IMR-90 (cell line): ENCODE results near the gene SLC48A1. TPM values are rescaled to one million over a fixed set of nuclear protein-coding genes. Genes with fewer than 3 reads are reported as not detected.

Source experiments
- ATAC-seq: fragments of 200-7000 bp; cut with Tn5 transposase; 2 replicates; pipeline ENCODE4 v1.9.1; 2020; ENCODE audit warnings: low read depth, mild to moderate bottlenecking, moderate library complexity
- BruUV-seq: library from RNA; stranded (reverse); fragments of 400-500 nt; replicated peaks from 2 replicates; lab custom pipeline; 2021; lab: Mats Ljungman, UMichigan
- CTCF ChIA-PET: fragments of 300-600 bp; formaldehyde crosslinking; extraction: SDS; loops from one replicate; lab custom pipeline; 2021; ENCODE audit warnings: antibody characterized with exemption; lab: Yijun Ruan, JAX
- POLR2A ChIA-PET: fragments of 300-600 bp; sonication (Branson Sonifier 250); formaldehyde crosslinking; loops from one replicate; lab custom pipeline; 2022; ENCODE audit warnings: antibody characterized with exemption; ENCODE audit not compliant: unreplicated experiment; lab: Charles Lee
- DNase-seq: peaks from one replicate; pipeline ENCODE4 v3.0.0; 2013
- H2AFZ ChIP-seq: replicated peaks from 2 replicates; pipeline ENCODE3; 2013; ENCODE audit warnings: low read length, mild to moderate bottlenecking; ENCODE audit not compliant: poor library complexity
- H2AK5ac ChIP-seq: 2 replicates; pipeline ENCODE4 v1.6.1; 2013; ENCODE audit warnings: low read depth, low read length, inconsistent platforms
- H2AK9ac ChIP-seq: replicated peaks from 2 replicates; pipeline ENCODE3; 2013; ENCODE audit warnings: mild to moderate bottlenecking, low read depth, low read length, moderate library complexity; ENCODE audit not compliant: poor library complexity
- H2BK120ac ChIP-seq: 2 replicates; pipeline ENCODE4 v1.6.1; 2013; ENCODE audit warnings: low read depth, low read length, inconsistent platforms
- H2BK15ac ChIP-seq: 3 replicates; pipeline ENCODE4 v1.6.1; 2013; ENCODE audit warnings: low read depth, low read length, inconsistent platforms
- H2BK20ac ChIP-seq: 2 replicates; pipeline ENCODE4 v1.6.1; 2013; ENCODE audit warnings: low read depth, mild to moderate bottlenecking, inconsistent platforms, low read length, moderate library complexity
- H2BK5ac ChIP-seq: 2 replicates; pipeline ENCODE4 v1.6.1; 2013; ENCODE audit warnings: mild to moderate bottlenecking, low read depth, low read length, inconsistent platforms; ENCODE audit not compliant: poor library complexity, severe bottlenecking
- H3K14ac ChIP-seq: replicated peaks from 2 replicates; pipeline ENCODE4 v1.6.1; 2013; ENCODE audit warnings: low read depth, low read length, inconsistent platforms
- H3K18ac ChIP-seq: 2 replicates; pipeline ENCODE4 v1.6.1; 2013; ENCODE audit warnings: low read depth, low read length, control low read depth
- H3K23ac ChIP-seq: 2 replicates; pipeline ENCODE4 v1.6.1; 2013; ENCODE audit warnings: low read depth, low read length, inconsistent platforms
- H3K27ac ChIP-seq: 2 replicates; pipeline ENCODE4 v1.5.1; 2013; ENCODE audit warnings: mild to moderate bottlenecking, control low read depth, low read length; ENCODE audit not compliant: insufficient read depth
- H3K27me3 ChIP-seq: 2 replicates; pipeline ENCODE4 v1.6.1; 2013; ENCODE audit warnings: low read length; ENCODE audit not compliant: control insufficient read depth, insufficient read depth
- H3K36me3 ChIP-seq: 2 replicates; pipeline ENCODE4 v1.6.1; 2013; ENCODE audit warnings: low read length, mixed read lengths; ENCODE audit not compliant: control insufficient read depth, insufficient read depth
- H3K4ac ChIP-seq: 2 replicates; pipeline ENCODE4 v1.6.1; 2013; ENCODE audit warnings: low read depth, low read length, inconsistent platforms
- H3K4me1 ChIP-seq: 2 replicates; pipeline ENCODE4 v1.6.1; 2013; ENCODE audit warnings: low read length, mixed read lengths; ENCODE audit not compliant: control insufficient read depth, insufficient read depth
- H3K4me2 ChIP-seq: 2 replicates; pipeline ENCODE4 v1.6.1; 2013; ENCODE audit warnings: low read depth, mild to moderate bottlenecking, control low read depth, low read length, moderate library complexity
- H3K4me3 ChIP-seq: 2 replicates; pipeline ENCODE4 v1.5.1; 2013; ENCODE audit warnings: low read depth, mild to moderate bottlenecking, control low read depth, low read length, moderate library complexity; ENCODE audit not compliant: insufficient read depth
- H3K56ac ChIP-seq: 2 replicates; pipeline ENCODE4 v1.6.1; 2013; ENCODE audit warnings: low read length, inconsistent platforms; ENCODE audit not compliant: insufficient read depth; ENCODE audit errors: extremely low read depth
- H3K79me1 ChIP-seq, 2 experiments: 2 replicates each; pipeline ENCODE4 v1.6.1; 2013; ENCODE audit warnings: low read length in 2 of 2, inconsistent platforms in 1 of 2, low read depth in 1 of 2
- H3K9ac ChIP-seq: 2 replicates; pipeline ENCODE4 v1.6.1; 2013; ENCODE audit warnings: low read depth, low read length, control low read depth
- H3K9me1 ChIP-seq: 2 replicates; pipeline ENCODE4 v1.6.1; 2013; ENCODE audit warnings: low read length, inconsistent platforms; ENCODE audit not compliant: insufficient read depth
- H3K9me3 ChIP-seq: 2 replicates; pipeline ENCODE4 v1.6.1; 2013; ENCODE audit warnings: low read length; ENCODE audit not compliant: control insufficient read depth, insufficient read depth
- H4K20me1 ChIP-seq: 2 replicates; pipeline ENCODE4 v1.6.1; 2013; ENCODE audit warnings: low read length, inconsistent platforms; ENCODE audit not compliant: insufficient read depth
- H4K5ac ChIP-seq: 2 replicates; pipeline ENCODE4 v1.6.1; 2013; ENCODE audit warnings: mild to moderate bottlenecking, low read depth, low read length, control low read depth
- H4K8ac ChIP-seq, 2 experiments: 2 replicates each; pipeline ENCODE4 v1.6.1; 2013; ENCODE audit warnings: low read depth in 2 of 2, low read length in 2 of 2, control low read depth in 1 of 2, inconsistent platforms in 1 of 2
- H4K91ac ChIP-seq: 2 replicates; pipeline ENCODE4 v1.6.1; 2013; ENCODE audit warnings: low read depth, low read length, inconsistent platforms; ENCODE audit not compliant: insufficient read depth
- BHLHE40 ChIP-seq: fragments of 150-350 bp; IDR thresholded peaks from 2 replicates; pipeline ENCODE4 v1.6.1; 2016; ENCODE audit warnings: mild to moderate bottlenecking, low read depth, low read length
- CEBPB ChIP-seq: IDR thresholded peaks from 2 replicates; pipeline ENCODE4 v1.6.1; 2012; ENCODE audit warnings: low read depth, low read length, improper control_type of control experiment
- CHD1 ChIP-seq: IDR thresholded peaks from 2 replicates; pipeline ENCODE4 v1.6.1; 2012; ENCODE audit warnings: low read depth, low read length, improper control_type of control experiment
- CTCF ChIP-seq: conservative IDR thresholded peaks from 2 replicates; pipeline ENCODE4 v1.5.1; 2012; ENCODE audit warnings: mild to moderate bottlenecking, low read depth, low read length, improper control_type of control experiment
- FOS ChIP-seq: fragments of 150-350 bp; IDR thresholded peaks from 2 replicates; pipeline ENCODE4 v1.6.1; 2016; ENCODE audit warnings: low read depth, low read length
- MAZ ChIP-seq: IDR thresholded peaks from 2 replicates; pipeline ENCODE4 v1.6.1; 2012; ENCODE audit warnings: low read depth, mild to moderate bottlenecking, low read length, improper control_type of control experiment, moderate library complexity, borderline replicate concordance
- WGBS, 2 experiments: methylation state at CpG; one replicate each; pipeline versions ENCODE4 v1.1.5 to v1.1.7; 2013; ENCODE audit warnings: missing lambda C conversion rate in 2 of 2; ENCODE audit not compliant: insufficient read length in 1 of 2; ENCODE audit errors: extremely low coverage in 2 of 2; 5-methylcytosine and 5-hydroxymethylcytosine counted together
- dilution Hi-C: fragments of 300-500 bp; cut with HindIII; formaldehyde crosslinking; loops from one replicate; pipeline ENCODE4 v1.14.3; 2018; ENCODE audit warnings: low sequenced_read_pairs; ENCODE audit not compliant: unreplicated experiment
- in situ Hi-C: fragments of 300-500 bp; cut with MboI; formaldehyde crosslinking; loops from 3 replicates; pipeline ENCODE4 v1.14.3; 2019; ENCODE audit warnings: low sequenced_read_pairs, inconsistent platforms, mixed read lengths
- intact Hi-C: fragments of 100-400 bp; cut with micrococcal nuclease; formaldehyde crosslinking; loops from 2 replicates; pipeline ENCODE4 v1.10.0; 2022
- polyA plus RNA-seq, 3 experiments: library from polyadenylated mRNA; depleted of rRNA; stranded (reverse); fragments of >200 nt; gene quantifications; 2 replicates each; pipeline ENCODE4 v1.2.3, GENCODE V29; 2012; ENCODE audit warnings: low replicate concordance in 1 of 3
- total RNA-seq: library from RNA; depleted of rRNA; stranded (reverse); fragments of >200 nt; gene quantifications from 2 replicates; pipeline ENCODE4 v1.2.3, GENCODE V29; 2012

SLC48A1 gene
- total and polyA plus RNA-seq, 2 of the 4 experiments (the other 2 are of a cell fraction), result 4.8 to 5.9 TPM

- no peak for DNase-seq
- Histone ChIP-seq H3K36me3 (no peaks in the 10 kb centered on the region), H3K23ac (no peak overlapping the region), H3K18ac (no peak overlapping the region), H3K56ac (no peak overlapping the region), H3K4me1 (peaks cover 23% of the 10 kb centered on the region), H4K8ac (no peak overlapping the region; a peak in 1 of 4 replicates), H2BK5ac (no peak overlapping the region), H4K5ac (no peak overlapping the region), H3K4ac (0 out of 2 replicates have a peak overlapping the region, but pooled peaks have one; percentile 58), H2AFZ (no peak overlapping the region), H3K27me3 (no peaks in the 10 kb centered on the region), H2BK120ac (peak overlapping the region; percentile 39), H4K91ac (no peak overlapping the region), H3K9me1 (peaks cover 19% of the 10 kb centered on the region), H3K4me2 (no peak overlapping the region), H3K9ac (no peak overlapping the region), H2BK15ac (peak overlapping the region; percentile 21; the same call in 1 of the 3 replicates), H3K27ac (no peak overlapping the region), H2BK20ac (no peak overlapping the region; the same call in 1 of the 2 replicates), H3K9me3 (no peaks in the 10 kb centered on the region), H3K4me3 (no peak overlapping the region), H3K79me1 (peaks cover 0 to 16% of the 10 kb centered on the region in 2 experiments; a peak in 2 of 4 replicates), H2AK9ac (no peak overlapping the region), H2AK5ac (peak overlapping the region; percentile 40; the same call in 1 of the 2 replicates), H4K20me1 (peaks cover 5% of the 10 kb centered on the region), H3K14ac (no peak overlapping the region)
- no peak for ATAC-seq
- in situ Hi-C loops, result no loop called here
- no TSS peak for BruUV-seq
- 100% methylated on average over 1 of the region's 5 CpGs; no CpG with 5 or more reads in 1 of the 2 experiments for WGBS, 2 experiments
- CTCF ChIA-PET, result interaction anchor here (1.1 kb wide), 1 partner anchor 14 kb away, joined by 3 read pairs; no protein-coding TSS in a partner anchor
- POLR2A ChIA-PET, result no interaction called here
- intact Hi-C loops, result no loop called here
- dilution Hi-C loops, result no loop called here
- TF ChIP-seq FOS (no peak), MAZ (no peak), BHLHE40 (no peak), CEBPB (no peak), CHD1 (no peak), CTCF (no peak)
Observed at GRCh38 chr12:47823422-47824086, 50.5 kb downstream of the SLC48A1 start.
